ENCODE measurements around the gene GALNT3. TPM values are rescaled to one million over a fixed set of nuclear protein-coding genes. Genes with fewer than 3 reads are reported as not detected.
A peak's percentile ranks its signal among the peaks of the same experiment; 100 is the strongest.

The GALNT3 gene
- total RNA-seq, 2 experiments from 2014 or later = 11.3 to 13.8 TPM

DNA sequence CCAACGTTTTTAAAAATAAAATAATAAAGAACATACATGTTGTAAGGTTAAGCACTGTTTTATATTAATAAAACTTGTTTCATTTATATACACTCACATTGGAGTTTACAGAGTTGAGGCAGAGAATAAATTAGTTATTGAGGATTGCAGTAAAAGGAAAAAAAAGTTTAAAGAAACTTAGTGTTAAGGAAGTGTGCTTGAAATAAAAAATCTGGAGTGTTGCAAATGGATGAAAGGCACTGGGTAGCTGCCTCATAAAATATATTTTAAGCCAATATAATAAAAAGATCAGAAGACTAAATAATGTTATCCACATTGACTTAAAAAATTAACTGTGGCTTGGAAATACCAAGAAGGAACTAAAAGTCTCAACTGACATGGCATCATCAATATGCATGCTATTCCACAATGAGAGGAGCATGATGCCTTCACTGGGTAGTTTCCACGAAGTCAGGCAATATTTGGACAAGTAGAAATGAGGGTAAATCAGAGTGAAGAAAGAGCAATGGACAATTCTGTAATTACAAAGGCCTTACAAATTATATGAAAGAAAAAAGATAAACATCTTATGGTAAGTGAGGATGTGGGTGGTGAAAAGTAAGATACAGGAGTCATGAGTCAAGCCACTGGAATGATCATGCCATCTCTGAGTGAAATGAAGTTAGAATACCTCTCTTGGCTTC lies 2.5 kb downstream of the GALNT3 start:
- H3K27ac Mint-ChIP-seq = no peak overlapping the region

DNA sequence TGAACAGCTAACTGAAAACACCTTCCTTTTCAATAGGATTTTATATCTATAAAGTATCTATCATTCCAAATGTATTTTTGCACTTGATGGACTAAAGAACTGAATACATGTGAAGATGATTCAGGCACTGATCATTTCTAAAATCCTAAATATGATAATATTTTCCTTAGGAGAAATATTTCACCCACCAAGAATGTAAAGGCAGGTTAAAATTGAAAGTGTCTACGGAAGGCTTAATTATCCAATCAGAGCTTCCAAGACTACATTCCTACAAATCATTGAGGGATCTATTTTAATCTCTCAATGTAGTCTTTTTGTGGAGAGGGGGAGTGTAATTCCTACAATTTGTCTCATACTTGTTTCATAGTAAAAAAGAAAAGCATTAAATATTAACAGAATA lies 3.6 kb downstream of the GALNT3 start:
- ATAC-seq (no peak), DNase-seq (no peak)
- Mint-ChIP-seq H3K4me3 (no peak overlapping the region), H3K36me3 (peaks cover 20% of the 10 kb centered on the region), H3K27me3 (peaks cover 6% of the 10 kb centered on the region), H3K27ac (no peak overlapping the region), H3K9me3 (ENCODE audit: low read depth) (no peaks in the 10 kb centered on the region), H3K4me1 (peaks cover 35% of the 10 kb centered on the region)
- CTCF ChIA-PET = no interaction called here

More for the DNA sequence above, 2.5 kb downstream of the GALNT3 start:
- ATAC-seq = no peak
- CTCF ChIA-PET = interaction anchor here (1.2 kb wide), 1 partner anchor 83 kb away, joined by 3 read pairs; no protein-coding TSS in a partner anchor
- peaks cover 42% of the 10 kb centered on the region for H3K4me1 Mint-ChIP-seq
- H3K27me3 Mint-ChIP-seq = peaks cover 11% of the 10 kb centered on the region
- no peak overlapping the region for H3K4me3 Mint-ChIP-seq
- DNase-seq = no peak
- H3K36me3 Mint-ChIP-seq = peaks cover 18% of the 10 kb centered on the region
- H3K9me3 Mint-ChIP-seq (ENCODE audit: low read depth) = no peaks in the 10 kb centered on the region

DNA sequence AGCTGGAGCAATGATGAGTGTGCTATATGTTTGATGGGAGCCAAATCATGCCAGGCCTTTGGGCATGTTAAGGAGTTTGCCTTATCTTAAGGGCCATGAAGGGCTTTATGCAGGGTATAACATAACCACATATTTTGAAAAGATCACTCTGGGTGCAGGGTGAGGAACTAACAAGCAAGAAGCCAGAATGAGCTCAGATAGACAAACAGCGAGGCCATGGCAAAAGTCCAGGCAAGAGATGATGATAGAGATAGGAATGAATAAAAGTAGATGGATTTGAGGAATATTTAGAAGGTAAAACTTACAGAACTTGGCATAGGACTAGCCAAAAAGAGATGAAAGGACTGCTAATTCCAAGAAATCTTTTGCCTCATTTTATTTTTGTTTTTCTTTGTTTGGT lies 6.7 kb downstream of the GALNT3 start:
- Mint-ChIP-seq H3K9me3 (ENCODE audit: low read depth) (no peaks in the 10 kb centered on the region), H3K27me3 (peaks cover 2% of the 10 kb centered on the region), H3K36me3 (peaks cover 29% of the 10 kb centered on the region), H3K4me3 (no peak overlapping the region), H3K27ac (no peak overlapping the region), H3K4me1 (peaks cover 19% of the 10 kb centered on the region)
- CTCF ChIA-PET = interaction anchor here (1.4 kb wide), 1 partner anchor 8 kb away, joined by 4 read pairs; no protein-coding TSS in a partner anchor
- DNase-seq (no peak), ATAC-seq (no peak)

DNA sequence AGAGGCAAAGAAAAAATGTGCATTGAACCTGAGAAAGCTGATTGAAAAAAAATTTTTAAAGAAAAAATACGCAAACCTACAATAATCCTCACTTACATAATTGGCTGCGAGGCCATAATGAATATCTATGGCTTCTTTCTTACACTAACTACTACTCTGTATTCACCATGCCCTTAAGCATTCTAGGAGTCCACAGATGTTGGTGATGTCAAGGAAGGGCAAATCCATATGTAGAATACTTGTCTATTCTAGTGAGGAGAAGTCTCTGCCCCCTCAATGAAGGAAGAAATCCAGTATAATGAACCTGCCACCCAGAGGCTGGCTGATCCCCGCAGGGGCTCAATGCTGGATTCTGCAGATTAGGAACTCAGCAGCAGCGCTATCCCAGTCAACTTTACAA lies 14.3 kb downstream of the GALNT3 start:
- no peak for ATAC-seq
- H3K27me3 Mint-ChIP-seq = no peaks in the 10 kb centered on the region
- H3K4me1 Mint-ChIP-seq = peaks cover 18% of the 10 kb centered on the region
- peaks cover 37% of the 10 kb centered on the region for H3K36me3 Mint-ChIP-seq
- H3K27ac Mint-ChIP-seq = no peak overlapping the region
- CTCF ChIA-PET = interaction anchor here (0.8 to 2.4 kb wide), 4 partner anchors 8 to 95 kb away, joined by 3 to 9 read pairs (median 6); partner anchors contain the start of gene GALNT3
- H3K9me3 Mint-ChIP-seq (ENCODE audit: low read depth) = peaks cover 2% of the 10 kb centered on the region
- H3K4me3 Mint-ChIP-seq = no peak overlapping the region
- DNase-seq = no peak

DNA sequence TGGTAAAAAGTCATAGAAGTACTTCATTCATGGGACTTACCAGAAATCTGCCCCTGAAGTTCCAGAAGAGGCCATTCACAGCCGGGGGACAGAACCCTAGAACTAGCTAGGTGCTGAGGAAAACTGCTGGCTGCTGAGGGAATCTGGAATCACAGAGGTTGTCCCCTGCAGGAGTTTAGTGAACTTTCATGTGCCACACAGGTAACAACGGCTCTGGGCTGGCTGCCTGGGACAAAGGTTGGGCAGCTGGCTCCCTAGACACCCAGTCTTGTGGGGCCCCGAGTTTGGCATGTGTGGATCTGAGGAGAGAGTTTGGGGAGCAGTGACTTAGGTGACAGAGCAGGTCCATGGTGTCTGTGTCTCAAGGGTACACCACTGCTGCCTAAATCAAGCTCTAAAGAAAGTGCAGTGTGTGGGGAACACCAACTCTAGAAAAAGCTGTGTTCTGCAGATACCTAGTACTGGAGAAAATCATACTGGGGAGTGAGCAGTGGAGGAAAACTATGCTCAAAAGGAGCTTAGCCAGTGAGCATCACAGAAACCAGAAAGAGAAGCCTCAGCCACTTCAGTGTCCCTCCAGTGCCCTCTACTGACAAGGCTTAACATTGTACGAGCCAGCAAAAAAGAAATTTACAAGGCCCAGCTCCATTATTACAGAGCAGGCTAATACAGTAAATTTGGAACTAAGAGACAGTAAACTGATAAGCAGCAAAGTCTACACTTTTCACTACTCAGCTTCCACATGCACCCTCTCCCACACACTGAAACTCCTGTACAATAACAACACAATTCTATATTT lies 15.2 kb downstream of the GALNT3 start:
- DNase-seq (no peak), ATAC-seq (peak; percentile 54)
- H3K4me1 Mint-ChIP-seq = peaks cover 18% of the 10 kb centered on the region
- CTCF ChIA-PET = interaction anchor here (0.6 to 2.4 kb wide), 6 partner anchors 8 to 377 kb away, joined by 3 to 9 read pairs (median 4); partner anchors contain the start of gene GALNT3
- no peak overlapping the region for H3K4me3 Mint-ChIP-seq
- H3K27me3 Mint-ChIP-seq = no peaks in the 10 kb centered on the region
- no peak overlapping the region for H3K27ac Mint-ChIP-seq
- peaks cover 2% of the 10 kb centered on the region for H3K9me3 Mint-ChIP-seq (ENCODE audit: low read depth)
- H3K36me3 Mint-ChIP-seq = peaks cover 36% of the 10 kb centered on the region

DNA sequence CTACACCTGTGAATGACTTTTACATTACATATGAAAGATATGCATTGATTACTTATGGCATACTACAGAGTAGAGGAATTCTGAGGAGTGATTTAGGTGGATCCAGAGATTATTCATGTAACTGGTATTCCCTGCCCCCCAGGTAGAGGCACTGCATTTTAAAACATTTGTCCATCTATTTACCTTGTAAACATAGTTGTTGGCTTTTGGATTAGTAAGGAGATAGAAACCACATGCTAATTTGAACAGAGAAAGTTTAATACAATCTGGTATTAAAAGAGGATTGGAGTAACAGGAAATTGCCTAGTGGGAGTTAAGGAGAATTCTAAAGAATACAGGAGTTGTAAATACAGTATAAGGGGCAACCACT lies 15.9 kb downstream of the GALNT3 start:
- no peak overlapping the region for H3K4me3 Mint-ChIP-seq
- peaks cover 6% of the 10 kb centered on the region for H3K9me3 Mint-ChIP-seq (ENCODE audit: low read depth)
- CTCF ChIA-PET = interaction anchor here (0.8 to 2.4 kb wide), 4 partner anchors 10 to 96 kb away, joined by 3 to 9 read pairs (median 6); partner anchors contain the start of gene GALNT3
- H3K4me1 Mint-ChIP-seq = peaks cover 18% of the 10 kb centered on the region
- H3K36me3 Mint-ChIP-seq = peaks cover 39% of the 10 kb centered on the region
- DNase-seq (no peak), ATAC-seq (no peak)
- H3K27me3 Mint-ChIP-seq = no peaks in the 10 kb centered on the region
- peak overlapping the region; percentile 58 for H3K27ac Mint-ChIP-seq

DNA sequence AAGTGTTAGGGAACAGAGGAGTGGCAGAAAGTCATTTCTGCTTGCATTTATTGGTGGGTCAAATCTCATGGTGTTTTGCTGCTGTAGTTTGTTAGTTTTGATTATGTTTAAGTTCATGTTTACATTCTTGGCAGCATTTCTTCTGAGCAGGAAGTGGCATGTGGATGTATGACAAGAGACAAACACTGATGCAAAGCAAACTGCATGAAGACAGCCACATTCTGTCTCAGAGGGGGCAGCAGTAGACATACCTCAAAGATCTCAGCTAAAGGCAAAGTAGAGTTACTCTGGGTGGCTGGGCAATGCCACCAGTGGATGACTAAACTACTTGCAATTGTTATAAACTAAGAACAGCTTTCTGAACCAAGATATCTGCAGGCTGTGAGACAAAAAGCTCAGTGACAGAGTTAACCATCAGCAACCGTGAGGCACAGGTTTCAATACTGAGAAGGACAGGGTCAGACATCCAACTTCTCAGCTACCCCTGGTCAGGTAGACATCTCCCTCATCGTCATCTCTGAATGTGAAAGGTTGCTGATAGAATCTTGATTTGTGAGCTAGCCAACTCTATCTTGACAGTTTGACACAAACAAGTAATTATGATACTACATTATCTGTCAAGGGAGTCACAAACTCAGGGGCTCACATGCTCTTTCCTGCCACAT lies 16.4 kb downstream of the GALNT3 start:
- peaks cover 44% of the 10 kb centered on the region for H3K36me3 Mint-ChIP-seq
- CTCF ChIA-PET = interaction anchor here (0.8 to 2.4 kb wide), 4 partner anchors 9 to 97 kb away, joined by 3 to 9 read pairs (median 6); partner anchors contain the start of gene GALNT3
- H3K27ac Mint-ChIP-seq = peak overlapping the region; percentile 58
- ATAC-seq (peak; percentile 73), DNase-seq (peak; percentile 46)
- H3K27me3 Mint-ChIP-seq = no peaks in the 10 kb centered on the region
- H3K4me3 Mint-ChIP-seq = no peak overlapping the region
- H3K9me3 Mint-ChIP-seq (ENCODE audit: low read depth) = peaks cover 7% of the 10 kb centered on the region
- H3K4me1 Mint-ChIP-seq = peaks cover 18% of the 10 kb centered on the region

DNA sequence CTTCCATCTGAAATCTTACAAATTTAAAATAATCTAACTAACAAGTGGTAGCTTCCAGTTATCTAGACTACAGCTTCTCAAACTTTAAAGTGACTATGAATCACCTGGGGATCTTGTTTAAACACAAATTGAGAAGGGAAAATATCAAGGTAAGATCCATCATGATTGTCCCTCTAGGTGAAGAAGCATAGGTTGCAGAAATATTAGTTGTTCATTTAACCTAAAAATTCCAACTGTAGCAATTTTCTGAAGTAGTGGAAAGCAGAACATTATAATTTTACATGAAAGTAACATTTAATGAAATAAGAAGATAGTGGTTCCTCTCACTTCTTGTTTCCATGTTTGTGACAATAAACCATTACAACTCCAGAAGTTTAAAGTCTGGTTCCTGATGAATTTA lies 17.3 kb downstream of the GALNT3 start:
- Mint-ChIP-seq H3K4me3 (no peak overlapping the region), H3K27ac (no peak overlapping the region), H3K27me3 (no peaks in the 10 kb centered on the region), H3K4me1 (peaks cover 18% of the 10 kb centered on the region), H3K9me3 (ENCODE audit: low read depth) (peaks cover 7% of the 10 kb centered on the region), H3K36me3 (peaks cover 45% of the 10 kb centered on the region)
- CTCF ChIA-PET = no interaction called here
- no peak for ATAC-seq
- no peak for DNase-seq

DNA sequence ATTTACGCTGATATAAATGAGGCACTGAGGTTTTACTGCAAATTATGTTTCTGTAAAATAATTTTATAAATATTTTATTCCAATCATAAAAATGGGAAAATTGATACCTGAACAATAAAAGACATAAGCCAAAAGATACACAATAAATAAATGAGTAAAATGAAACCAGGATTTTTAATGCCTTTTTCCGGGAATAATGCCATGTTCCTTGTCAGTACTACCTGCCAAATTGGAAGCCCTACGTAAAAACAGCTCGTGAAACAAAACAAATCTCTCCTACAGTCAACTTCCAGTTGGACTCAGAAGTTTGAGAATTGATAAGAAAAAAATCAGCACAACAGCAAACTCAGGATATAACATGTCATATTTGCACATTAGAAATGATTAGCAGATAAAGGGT lies 18.0 kb downstream of the GALNT3 start:
- H3K4me1 Mint-ChIP-seq = peaks cover 18% of the 10 kb centered on the region
- no peak overlapping the region for H3K4me3 Mint-ChIP-seq
- no peak overlapping the region for H3K27ac Mint-ChIP-seq
- peaks cover 44% of the 10 kb centered on the region for H3K36me3 Mint-ChIP-seq
- CTCF ChIA-PET = no interaction called here
- no peaks in the 10 kb centered on the region for H3K27me3 Mint-ChIP-seq
- DNase-seq = no peak
- peaks cover 7% of the 10 kb centered on the region for H3K9me3 Mint-ChIP-seq (ENCODE audit: low read depth)
- no peak for ATAC-seq

DNA sequence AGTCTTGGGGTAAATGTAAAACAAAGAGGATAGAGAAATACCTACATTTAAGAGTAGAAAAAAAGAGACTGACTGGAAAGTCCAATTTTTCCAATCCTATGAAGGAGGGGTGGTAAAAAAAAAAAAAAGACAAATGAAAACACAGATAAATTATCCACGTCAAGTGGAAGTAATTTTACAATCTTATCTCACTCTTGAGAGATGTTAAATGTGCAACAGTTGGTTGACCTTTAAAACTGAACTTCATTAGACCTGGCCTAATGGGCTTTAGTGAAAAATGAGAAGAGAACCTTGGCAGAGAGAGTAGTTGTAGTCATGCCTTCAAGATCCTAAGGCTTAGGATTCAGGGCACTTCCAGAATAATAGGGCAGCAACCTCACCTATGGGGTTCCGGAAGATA lies 20.4 kb downstream of the GALNT3 start:
- Mint-ChIP-seq H3K4me1 (peaks cover 14% of the 10 kb centered on the region), H3K27ac (no peak overlapping the region), H3K27me3 (no peaks in the 10 kb centered on the region), H3K4me3 (no peak overlapping the region), H3K36me3 (peaks cover 28% of the 10 kb centered on the region), H3K9me3 (ENCODE audit: low read depth) (peaks cover 5% of the 10 kb centered on the region)
- ATAC-seq (no peak), DNase-seq (no peak)
- CTCF ChIA-PET = no interaction called here

DNA sequence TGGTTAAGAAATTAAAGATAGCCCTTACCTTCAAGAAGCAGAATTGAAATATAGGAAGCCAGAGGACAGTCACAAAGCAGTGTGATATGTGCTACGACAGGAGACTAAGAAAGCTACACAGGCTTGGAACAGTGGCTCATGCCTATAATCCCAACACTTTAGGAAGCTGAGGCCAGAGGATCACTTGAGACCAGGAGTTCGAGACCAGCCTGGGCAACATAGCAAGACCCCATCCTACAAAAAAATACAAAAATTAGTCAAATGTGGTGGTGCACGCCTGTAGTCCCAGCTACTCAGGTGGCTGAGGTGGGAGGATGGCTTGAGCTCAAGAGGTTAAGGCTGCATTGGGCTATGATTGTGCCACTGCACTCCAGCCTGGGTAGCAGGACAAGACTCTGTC lies 21.9 kb downstream of the GALNT3 start:
- Mint-ChIP-seq H3K36me3 (peaks cover 25% of the 10 kb centered on the region), H3K27me3 (no peaks in the 10 kb centered on the region), H3K27ac (no peak overlapping the region), H3K9me3 (ENCODE audit: low read depth) (peaks cover 5% of the 10 kb centered on the region), H3K4me3 (no peak overlapping the region), H3K4me1 (peaks cover under 1% of the 10 kb centered on the region)
- ATAC-seq (no peak), DNase-seq (no peak)
- CTCF ChIA-PET = no interaction called here

DNA sequence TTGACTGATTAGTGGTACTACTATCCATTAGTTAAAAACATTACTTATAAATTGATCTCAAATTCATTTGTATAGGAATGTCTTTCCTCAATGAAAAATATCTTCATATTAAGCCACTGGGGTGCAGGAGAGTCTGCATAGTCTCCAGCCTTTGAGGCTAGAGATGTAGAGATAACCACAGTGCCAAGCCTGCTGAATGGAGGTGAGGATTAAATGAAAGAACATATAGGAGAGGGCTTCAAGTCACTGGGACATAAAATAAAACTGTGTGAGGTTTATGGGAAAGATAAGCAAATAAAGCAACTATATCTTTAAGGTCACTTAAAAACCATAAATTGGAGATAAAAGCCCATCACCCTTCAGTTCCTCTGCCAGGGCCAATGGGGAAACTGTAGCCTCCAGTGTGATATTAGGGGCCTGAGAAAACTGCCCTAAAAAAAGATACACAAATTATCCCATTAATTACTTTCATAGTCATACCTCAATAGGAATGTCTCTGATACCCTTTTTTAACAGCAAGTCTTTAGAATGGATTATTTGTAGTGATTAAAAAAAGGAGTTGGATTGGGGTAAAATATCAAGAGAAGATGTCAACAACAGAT lies 27.6 kb downstream of the GALNT3 start:
- ATAC-seq (no peak), DNase-seq (no peak)
- Mint-ChIP-seq H3K9me3 (ENCODE audit: low read depth) (no peaks in the 10 kb centered on the region), H3K36me3 (peaks cover 6% of the 10 kb centered on the region), H3K27ac (no peak overlapping the region), H3K4me3 (no peak overlapping the region), H3K27me3 (no peaks in the 10 kb centered on the region), H3K4me1 (peaks cover 2% of the 10 kb centered on the region)
- CTCF ChIA-PET = no interaction called here

DNA sequence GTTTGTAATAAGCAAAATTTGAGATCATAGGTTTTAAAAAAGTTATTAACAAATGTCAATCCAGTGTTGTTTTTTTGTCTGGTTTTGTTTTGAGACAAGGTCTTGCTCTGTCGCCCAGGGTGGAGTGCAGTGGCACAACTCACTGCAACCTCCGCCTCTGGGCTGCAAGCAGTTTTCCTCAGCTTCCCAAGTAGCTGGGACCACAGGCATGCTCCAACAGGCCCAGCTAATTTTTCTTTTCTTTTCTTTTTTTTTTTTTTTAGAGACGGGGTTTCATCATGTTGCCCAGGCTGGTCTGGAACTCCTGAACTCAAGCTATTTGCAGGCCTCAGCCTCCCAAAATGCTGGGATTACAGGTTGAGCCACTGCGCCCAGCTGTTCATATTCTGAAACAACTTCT lies 31.3 kb downstream of the GALNT3 start:
- Mint-ChIP-seq H3K36me3 (peaks cover 10% of the 10 kb centered on the region), H3K27me3 (no peaks in the 10 kb centered on the region), H3K9me3 (ENCODE audit: low read depth) (no peaks in the 10 kb centered on the region), H3K4me3 (no peak overlapping the region), H3K27ac (no peak overlapping the region), H3K4me1 (peaks cover 2% of the 10 kb centered on the region)
- ATAC-seq = no peak
- CTCF ChIA-PET = no interaction called here
- DNase-seq = no peak
